Measurements from ENCODE around the gene CLDN7.

The CLDN7 gene

GRCh38 chr17:7262192-7262934 is at the start of gene CLDN7:
Gene CLDN7, minus strand, starts transcription at chr17:7262478. Its CDS starts 435 bp downstream, at chr17:7262043.
- peak; percentile 99 for DNase-seq

- DNase-seq: no peak
Measured at GRCh38 chr17:7311110-7311705, 48.9 kb upstream of the CLDN7 start.

GRCh38 chr17:7309628-7310027 is 47.4 kb upstream of the CLDN7 start:
- DNase-seq: no peak

- DNase-seq: peak; percentile 93
Measured at GRCh38 chr17:7308625-7309433, 46.6 kb upstream of the CLDN7 start.

GRCh38 chr17:7307686-7308624 is 45.7 kb upstream of the CLDN7 start:
- DNase-seq: peak; percentile 80

GRCh38 chr17:7306911-7307685 is 44.8 kb upstream of the CLDN7 start, which contains the start of gene EIF5A:
Gene EIF5A, plus strand, starts transcription at chr17:7307628. Its CDS starts 2,008 bp downstream, at chr17:7309636.
- DNase-seq: peak; percentile 100

GRCh38 chr17:7304179-7304578 is 41.9 kb upstream of the CLDN7 start:
- DNase-seq: no peak

GRCh38 chr17:7296189-7296861 is 34.0 kb upstream of the CLDN7 start:
- peak; percentile 97 for DNase-seq

- DNase-seq: peak; percentile 80
Measured at GRCh38 chr17:7295230-7296180, 33.2 kb upstream of the CLDN7 start.

GRCh38 chr17:7294614-7295153 is 32.4 kb upstream of the CLDN7 start, which contains the start of gene YBX2:
Gene YBX2, minus strand, starts transcription at chr17:7294639. Its CDS starts 139 bp downstream, at chr17:7294500.
- peak; percentile 98 for DNase-seq

- DNase-seq: peak; percentile 83
Measured at GRCh38 chr17:7293816-7294613, 31.7 kb upstream of the CLDN7 start.

- no peak for DNase-seq
Measured at GRCh38 chr17:7293159-7293558, 30.9 kb upstream of the CLDN7 start.

- DNase-seq: no peak
Measured at GRCh38 chr17:7292729-7293128, 30.5 kb upstream of the CLDN7 start.

- DNase-seq: no peak
Measured at GRCh38 chr17:7292194-7292593, 29.9 kb upstream of the CLDN7 start.

GRCh38 chr17:7290685-7291084 is 28.4 kb upstream of the CLDN7 start:
- no peak for DNase-seq

GRCh38 chr17:7290166-7290565 is 27.9 kb upstream of the CLDN7 start:
- DNase-seq: no peak

- DNase-seq: no peak
Measured at GRCh38 chr17:7289256-7290032, 27.2 kb upstream of the CLDN7 start.

GRCh38 chr17:7285679-7286078 is 23.4 kb upstream of the CLDN7 start:
- no peak for DNase-seq
